22Rv1 (cell line): ENCODE data around the gene BPIFB6.

Experiments
- CTCF ChIP-seq: fragments of 450-650 bp; IDR thresholded peaks from 2 replicates; pipeline ENCODE4 v1.5.1; 2017; ENCODE audit warnings: mild to moderate bottlenecking
- ZFX ChIP-seq: fragments of 450-650 bp; IDR thresholded peaks from 2 replicates; pipeline ENCODE4 v1.6.1; 2017; ENCODE audit warnings: antibody characterized with exemption, borderline replicate concordance

DNA sequence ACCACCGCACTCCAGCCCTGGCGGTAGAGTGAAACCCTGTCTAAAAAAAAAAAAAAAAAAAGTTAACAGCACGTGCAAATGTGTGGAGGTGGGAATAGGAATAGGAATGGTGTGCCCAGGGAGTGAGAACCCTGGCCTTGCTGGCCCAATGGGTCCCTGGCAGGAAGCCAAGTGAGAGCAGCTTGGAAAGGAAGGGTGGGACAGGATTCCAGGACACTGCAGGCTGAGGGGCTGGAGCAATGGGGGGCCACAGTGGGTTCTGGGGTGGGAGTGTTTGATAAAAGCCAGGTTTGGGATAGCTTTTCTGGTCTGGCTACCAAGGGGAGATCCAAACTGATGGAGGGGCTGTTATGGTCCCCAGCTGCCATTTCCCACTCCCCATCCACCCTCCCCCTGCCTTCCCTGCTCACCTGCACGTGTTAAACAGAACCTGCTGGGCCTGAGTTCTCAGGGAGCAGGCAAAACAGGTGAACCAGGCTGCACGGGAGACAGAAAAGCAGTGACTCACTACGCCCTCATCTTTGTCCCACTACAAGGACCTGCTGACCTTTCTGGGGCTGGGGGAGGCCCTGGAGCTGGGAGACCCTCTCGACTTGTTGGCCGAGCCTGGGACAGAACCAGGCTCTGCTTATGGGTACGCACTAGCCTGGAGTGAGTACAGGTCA is 30.5 kb upstream of the BPIFB6 start:
- TF ChIP-seq CTCF = no peak
- TF ChIP-seq ZFX = no peak
